K562 (cell line): ENCODE measurements around the gene LACTB. TPM values are rescaled to one million over a fixed set of nuclear protein-coding genes. Genes with fewer than 3 reads are reported as not detected.
A peak's percentile ranks its signal among the peaks of the same experiment; 100 is the strongest.

ENCODE experiments used
- C11orf30 ChIP-seq: fragments of 450-650 bp; IDR thresholded peaks from 2 replicates; pipeline ENCODE4 v1.6.1; 2016; ENCODE audit warnings: low read depth, mild to moderate bottlenecking
- CC2D1A ChIP-seq: fragments of 450-650 bp; IDR thresholded peaks from 2 replicates; pipeline ENCODE4 v1.6.1; 2017; ENCODE audit warnings: mild to moderate bottlenecking
- FOXA1 ChIP-seq: fragments of 450-650 bp; IDR thresholded peaks from 2 replicates; pipeline ENCODE4 v1.6.1; 2016; ENCODE audit warnings: mild to moderate bottlenecking, borderline replicate concordance
- GTF2A2 ChIP-seq: IDR thresholded peaks from 2 replicates; pipeline ENCODE4 v1.6.1; 2016; ENCODE audit warnings: mild to moderate bottlenecking, missing genetic modification characterization, missing compliant biosample characterization
- HCFC1 ChIP-seq: IDR thresholded peaks from 2 replicates; pipeline ENCODE4 v1.6.1; 2012; ENCODE audit warnings: low read depth, low read length, improper control_type of control experiment
- HLTF ChIP-seq: fragments of 450-650 bp; IDR thresholded peaks from 2 replicates; pipeline ENCODE4 v1.6.1; 2016
- MLX ChIP-seq, 2 experiments: fragments of 450-650 bp in 1 of 2; sonication (generic) in 1 of 2; formaldehyde crosslinking; conservative IDR thresholded peaks; 2 replicates each; pipeline versions ENCODE4 v1.4.0 to v1.8.1; 2020 to 2022; ENCODE audit warnings: mild to moderate bottlenecking in 1 of 2, missing genetic modification reagents in 1 of 2
- MXD1 ChIP-seq: fragments of 250-450 bp; sonication (Bioruptor Pico); IDR thresholded peaks from 2 replicates; pipeline ENCODE4 v1.8.0; 2021; ENCODE audit warnings: borderline replicate concordance, mild to moderate bottlenecking, moderate library complexity; ENCODE audit not compliant: poor library complexity, severe bottlenecking
- NR2C1 ChIP-seq, 2 experiments: fragments of 450-650 bp; IDR thresholded peaks; 2 replicates each; pipeline ENCODE4 v1.6.1; 2017; ENCODE audit warnings: mild to moderate bottlenecking in 2 of 2, antibody characterized with exemption in 1 of 2, inconsistent platforms in 1 of 2, missing compliant biosample characterization in 1 of 2, missing genetic modification characterization in 1 of 2
- REST ChIP-seq, 2 experiments: fragments of 450-650 bp; formaldehyde crosslinking in 1 of 2; IDR thresholded peaks; 2 replicates each; pipeline versions ENCODE4 v1.4.0 to v1.6.1; 2014 to 2020; ENCODE audit warnings: mild to moderate bottlenecking in 2 of 2, borderline replicate concordance in 1 of 2, low read depth in 1 of 2
- SMARCC2 ChIP-seq: fragments of 450-650 bp; IDR thresholded peaks from 2 replicates; pipeline ENCODE4 v1.6.1; 2017; ENCODE audit warnings: antibody characterized with exemption, moderate library complexity, mild to moderate bottlenecking, low read depth
- SP1 ChIP-seq: sonication (generic); formaldehyde crosslinking; IDR thresholded peaks from 2 replicates; pipeline ENCODE4 v1.8.1; 2022; ENCODE audit warnings: mild to moderate bottlenecking, missing genetic modification reagents
- TFAP4 ChIP-seq: sonication (generic); formaldehyde crosslinking; IDR thresholded peaks from 2 replicates; pipeline ENCODE4 v1.8.0; 2022; ENCODE audit warnings: missing genetic modification reagents, mild to moderate bottlenecking, moderate library complexity, borderline replicate concordance
- ZBTB7A ChIP-seq: IDR thresholded peaks from 2 replicates; pipeline ENCODE4 v1.6.1; 2011; ENCODE audit warnings: low read depth, mild to moderate bottlenecking, low read length, moderate library complexity, borderline replicate concordance; ENCODE audit not compliant: control insufficient read depth
- ZNF589 ChIP-seq: fragments of 200-800 bp; sonication (Bioruptor generic); IDR thresholded peaks from 2 replicates; pipeline ENCODE4 v1.6.1; 2016; ENCODE audit warnings: low read depth, missing genetic modification characterization, missing compliant biosample characterization
- polyA plus RNA-seq, 8 experiments: library from polyadenylated mRNA; depleted of rRNA in 4 of 8; stranded (reverse) in 5 of 8; unstranded in 3 of 8; fragments of >200 nt; fragmentation: Nextera tagmentation in 2 of 8; fragmentation: Illumina TruSeq in 1 of 8; extraction: Ambion mirVana in 2 of 8; extraction: Trizol in 1 of 8; gene quantifications; 2 replicates each; pipeline versions ENCODE4 v1.2.1 to v1.2.3, GENCODE V29; 2011 to 2014; ENCODE audit warnings: inconsistent platforms in 1 of 8, missing spikeins in 1 of 8
- total RNA-seq, 7 experiments: library from RNA; depleted of rRNA in 6 of 7; stranded (reverse); fragments of >200 nt in 6 of 7; fragmentation: Illumina TruSeq in 2 of 7; extraction: Trizol in 2 of 7; gene quantifications; 2 replicates each; pipeline versions ENCODE4 v1.2.1 to v1.2.3, GENCODE V29; 2011 to 2021; ENCODE audit warnings: low replicate concordance in 1 of 7

LACTB gene
- total and polyA plus RNA-seq, 9 of the 15 experiments (the other 6 are each of a cell fraction or from before 2014, with no cell fraction given) = 3.1 to 15.5 (median 9.8) TPM

- TF ChIP-seq TFAP4 (CRISPR knock-in tag) = 0 out of 2 replicates have a peak, but pooled peaks have one; percentile 43
- TF ChIP-seq SP1 (CRISPR knock-in tag) = peak; percentile 41; the same call in 1 of the 2 replicates
- TF ChIP-seq MLX (CRISPR knock-in tag; conservative IDR thresholded peaks at IDR 0.05) = no peak
- no peak for TF ChIP-seq ZBTB7A
- no peak for TF ChIP-seq MXD1 (CRISPR knock-in tag)
- TF ChIP-seq CC2D1A = peak; percentile 80
- no peak for TF ChIP-seq SMARCC2
- TF ChIP-seq ZNF589 (CRISPR knock-in tag) = 0 out of 2 replicates have a peak, but pooled peaks have one; percentile 28
- peak; percentile 94 for TF ChIP-seq NR2C1 (IDR thresholded peaks at IDR 0.05)
- TF ChIP-seq NR2C1 (tag; IDR thresholded peaks at IDR 0.05) = peak; percentile 96
- TF ChIP-seq HCFC1 = peak; percentile 33; the same call in 1 of the 2 replicates
- TF ChIP-seq GTF2A2 (tag) = no peak
- TF ChIP-seq FOXA1 = no peak
- peak; percentile 96 for TF ChIP-seq REST (IDR thresholded peaks at IDR 0.05; ENCODE audit: borderline replicate concordance)
- TF ChIP-seq REST (CRISPR knock-in tag; IDR thresholded peaks at IDR 0.05; ENCODE audit: low read depth) = no peak
- no peak for TF ChIP-seq HLTF
- no peak for TF ChIP-seq C11orf30
These were observed 28.0 kb upstream of the LACTB start (continued) for GRCh38 chr15:63093486-63094205.
